MCF 10A (cell line): ENCODE data around the gene WBP1L. TPM values are rescaled to one million over a fixed set of nuclear protein-coding genes. Genes with fewer than 3 reads are reported as not detected.

Experiments used
- BruUV-seq: library from RNA; stranded (reverse); fragments of 400-500 nt; replicated peaks from 2 replicates; lab custom pipeline; 2021; lab: Mats Ljungman, UMichigan
- CTCF ChIA-PET: fragments of 300-600 bp; sonication (Branson Sonifier 250); formaldehyde crosslinking; extraction: SDS; loops from one replicate; lab custom pipeline; 2021; ENCODE audit warnings: antibody characterized with exemption, inconsistent platforms; lab: Yijun Ruan, JAX
- POLR2A ChIA-PET: fragments of 300-600, 350-650 bp; sonication (Branson Sonifier 250); formaldehyde crosslinking; extraction: SDS; loops from one replicate; lab custom pipeline; 2020; ENCODE audit warnings: antibody characterized with exemption, inconsistent platforms; lab: Yijun Ruan, JAX
- DNase-seq: peaks from one replicate; pipeline ENCODE4 v3.0.0-alpha.2; 2018; ENCODE audit not compliant: unreplicated experiment
- H3K27ac Mint-ChIP-seq: one replicate; pipeline ENCODE4 v1.8.0; 2022; ENCODE audit warnings: mild to moderate bottlenecking, low read depth, mixed read lengths; ENCODE audit not compliant: unreplicated experiment
- H3K27me3 Mint-ChIP-seq: one replicate; pipeline ENCODE4 v1.8.0; 2022; ENCODE audit warnings: mixed read lengths; ENCODE audit not compliant: insufficient read depth, unreplicated experiment
- H3K36me3 Mint-ChIP-seq: one replicate; pipeline ENCODE4 v1.8.0; 2022; ENCODE audit warnings: mild to moderate bottlenecking, moderate library complexity, mixed read lengths; ENCODE audit not compliant: insufficient read depth, unreplicated experiment
- H3K4me1 Mint-ChIP-seq: one replicate; pipeline ENCODE4 v1.8.0; 2022; ENCODE audit warnings: mixed read lengths; ENCODE audit not compliant: insufficient read depth, unreplicated experiment
- H3K4me3 Mint-ChIP-seq: one replicate; pipeline ENCODE4 v1.8.0; 2022; ENCODE audit warnings: mild to moderate bottlenecking, moderate library complexity, mixed read lengths; ENCODE audit not compliant: unreplicated experiment
- H3K9me3 Mint-ChIP-seq: one replicate; pipeline ENCODE4 v1.8.0; 2022; ENCODE audit warnings: mixed read lengths; ENCODE audit not compliant: unreplicated experiment
- intact Hi-C: fragments of 100-400 bp; cut with micrococcal nuclease; formaldehyde crosslinking; loops from 2 replicates; pipeline ENCODE4 v1.14.1; 2022
- total RNA-seq: library from RNA; stranded (reverse); gene quantifications from 2 replicates; pipeline ENCODE4 v1.2.3, GENCODE V29; 2022
- TF ChIP-seq, protein P1 (sequence below): fragments of 200-600 bp; IDR thresholded peaks from one replicate; pipeline ENCODE4 v1.8.0; 2022; ENCODE audit warnings: antibody characterized with exemption, mild to moderate bottlenecking; ENCODE audit not compliant: unreplicated experiment

Gene WBP1L
- total RNA-seq, 1 experiment from 2014 or later = 19.8 TPM

DNA sequence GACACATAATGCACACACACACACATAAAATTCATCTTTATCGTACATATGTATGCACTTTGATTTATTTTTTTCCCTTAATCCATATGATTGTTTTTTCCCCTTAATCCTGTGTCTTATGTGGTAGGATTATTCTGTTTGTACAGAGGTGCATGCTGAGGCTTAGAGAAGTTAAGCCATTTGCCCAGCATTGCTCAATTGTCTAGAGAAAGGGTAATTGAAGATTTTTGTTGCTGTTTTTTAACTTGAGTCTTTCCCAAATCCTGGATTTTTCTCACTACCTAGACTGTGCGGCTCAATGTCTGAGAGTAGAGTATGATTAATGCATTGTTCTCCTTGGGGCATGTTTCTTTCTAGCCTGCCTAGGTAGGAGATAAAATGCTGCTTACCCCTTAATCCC, 35.0 kb downstream of the WBP1L start:
- DNase-seq = no peak
- no peaks in the 10 kb centered on the region for H3K27me3 Mint-ChIP-seq
- TF ChIP-seq, protein P1, sequence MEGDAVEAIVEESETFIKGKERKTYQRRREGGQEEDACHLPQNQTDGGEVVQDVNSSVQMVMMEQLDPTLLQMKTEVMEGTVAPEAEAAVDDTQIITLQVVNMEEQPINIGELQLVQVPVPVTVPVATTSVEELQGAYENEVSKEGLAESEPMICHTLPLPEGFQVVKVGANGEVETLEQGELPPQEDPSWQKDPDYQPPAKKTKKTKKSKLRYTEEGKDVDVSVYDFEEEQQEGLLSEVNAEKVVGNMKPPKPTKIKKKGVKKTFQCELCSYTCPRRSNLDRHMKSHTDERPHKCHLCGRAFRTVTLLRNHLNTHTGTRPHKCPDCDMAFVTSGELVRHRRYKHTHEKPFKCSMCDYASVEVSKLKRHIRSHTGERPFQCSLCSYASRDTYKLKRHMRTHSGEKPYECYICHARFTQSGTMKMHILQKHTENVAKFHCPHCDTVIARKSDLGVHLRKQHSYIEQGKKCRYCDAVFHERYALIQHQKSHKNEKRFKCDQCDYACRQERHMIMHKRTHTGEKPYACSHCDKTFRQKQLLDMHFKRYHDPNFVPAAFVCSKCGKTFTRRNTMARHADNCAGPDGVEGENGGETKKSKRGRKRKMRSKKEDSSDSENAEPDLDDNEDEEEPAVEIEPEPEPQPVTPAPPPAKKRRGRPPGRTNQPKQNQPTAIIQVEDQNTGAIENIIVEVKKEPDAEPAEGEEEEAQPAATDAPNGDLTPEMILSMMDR = no peak
- H3K4me1 Mint-ChIP-seq = peaks cover 55% of the 10 kb centered on the region
- no peaks in the 10 kb centered on the region for H3K9me3 Mint-ChIP-seq
- intact Hi-C loops = no loop called here
- ChIA-PET POLR2A (interaction anchor here (0.7 to 11.0 kb wide), 6 partner anchors 8 to 132 kb away, joined by 3 to 120 read pairs (median 32); partner anchors contain the start of genes ARL3 and SFXN2), CTCF (interaction anchor here (5.2 kb wide), 1 partner anchor 25 kb away, joined by 68 read pairs; no protein-coding TSS in a partner anchor)
- no peak overlapping the region for H3K4me3 Mint-ChIP-seq
- H3K36me3 Mint-ChIP-seq = peaks cover 35% of the 10 kb centered on the region
- BruUV-seq = no TSS peak
- peak overlapping the region; percentile 75 for H3K27ac Mint-ChIP-seq

DNA sequence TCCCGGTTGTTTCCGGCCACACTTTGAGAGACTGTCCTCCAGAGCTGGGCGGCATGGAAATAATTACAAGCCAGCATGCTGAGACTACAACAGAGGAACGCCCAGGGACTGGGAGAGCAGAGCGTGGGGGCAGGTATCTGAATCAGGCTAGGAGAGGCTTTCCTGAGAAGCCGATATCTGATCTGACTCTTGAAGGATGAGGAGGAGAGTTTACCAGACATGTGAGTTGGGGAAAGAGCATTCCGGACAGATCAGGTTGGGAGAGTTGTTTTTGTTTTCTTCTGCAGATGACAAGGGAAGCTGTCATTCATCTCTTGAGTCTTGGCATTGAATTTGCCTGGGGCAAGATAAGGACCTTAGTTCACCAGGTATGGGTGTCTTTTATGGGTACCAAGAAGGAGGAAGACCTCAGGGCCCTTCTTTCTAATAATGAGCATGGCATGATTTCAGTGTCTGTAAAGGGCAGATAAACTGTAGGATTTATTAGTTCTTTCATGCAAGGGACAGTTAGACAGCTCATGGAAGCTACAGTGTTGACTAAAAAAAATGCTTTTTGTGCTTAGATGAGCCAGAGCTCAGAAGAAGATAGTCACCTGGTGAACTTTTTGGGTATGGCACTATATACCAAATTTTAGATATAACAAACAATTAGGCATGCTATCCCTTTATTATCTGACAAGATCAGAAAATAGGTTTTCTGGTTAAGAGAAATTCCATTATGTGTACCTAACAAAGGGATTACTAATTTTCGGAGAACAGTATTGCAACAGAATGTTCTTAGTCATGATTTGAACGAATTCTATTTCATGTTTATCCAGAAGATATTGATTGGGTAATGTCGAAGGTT, 36.2 kb downstream of the WBP1L start:
- H3K4me1 Mint-ChIP-seq = peaks cover 50% of the 10 kb centered on the region
- ChIA-PET CTCF (interaction anchor here (0.8 to 1.0 kb wide), 3 partner anchors 27 to 122 kb away, joined by 4 to 5 read pairs (median 4); no protein-coding TSS in a partner anchor), POLR2A (interaction anchor here (0.6 to 11.0 kb wide), 11 partner anchors 9 to 413 kb away, joined by 3 to 120 read pairs (median 5); partner anchors contain the start of genes ARL3, SFXN2 and WBP1L)
- BruUV-seq = TSS peak; percentile 29
- H3K27me3 Mint-ChIP-seq = no peaks in the 10 kb centered on the region
- intact Hi-C loops = loop anchor here (5.0 kb wide), 1 partner anchor 38 kb away; the partner anchor contains the start of gene WBP1L
- peak; percentile 81 for DNase-seq
- TF ChIP-seq, protein P1 = no peak
- H3K9me3 Mint-ChIP-seq = no peaks in the 10 kb centered on the region
- H3K4me3 Mint-ChIP-seq = peak overlapping the region; percentile 59
- peaks cover 25% of the 10 kb centered on the region for H3K36me3 Mint-ChIP-seq
- peak overlapping the region; percentile 47 for H3K27ac Mint-ChIP-seq

DNA sequence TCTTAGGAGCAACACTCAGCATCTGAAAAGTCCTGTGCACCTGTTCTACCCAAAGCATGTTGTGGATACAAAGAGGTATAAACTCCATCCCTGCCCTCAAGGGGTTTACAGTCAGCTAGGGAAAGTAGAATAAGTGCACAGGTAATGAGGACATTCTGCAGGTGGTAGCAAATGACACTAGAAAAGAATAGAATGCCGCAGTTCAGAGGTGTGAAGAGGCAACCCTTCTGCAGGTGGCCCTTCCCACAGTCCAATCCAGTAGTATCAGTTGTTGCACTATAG, 36.7 kb downstream of the WBP1L start:
- Mint-ChIP-seq H3K36me3 (peaks cover 20% of the 10 kb centered on the region), H3K4me1 (peaks cover 52% of the 10 kb centered on the region), H3K27ac (peak overlapping the region; percentile 47), H3K9me3 (no peaks in the 10 kb centered on the region), H3K4me3 (peak overlapping the region; percentile 59), H3K27me3 (no peaks in the 10 kb centered on the region)
- intact Hi-C loops = loop anchor here (5.0 kb wide), 1 partner anchor 38 kb away; the partner anchor contains the start of gene WBP1L
- CTCF ChIA-PET = interaction anchor here (0.8 to 1.0 kb wide), 2 partner anchors 28 to 48 kb away, joined by 4 to 5 read pairs; no protein-coding TSS in a partner anchor
- TF ChIP-seq, protein P1 = no peak
- BruUV-seq = no TSS peak
- DNase-seq = no peak
- POLR2A ChIA-PET = interaction anchor here (0.9 to 11.0 kb wide), 7 partner anchors 9 to 412 kb away, joined by 4 to 120 read pairs (median 12); partner anchors contain the start of genes ARL3, SFXN2 and WBP1L
